ENCODE results near the gene SORCS2. TPM values are rescaled to one million over a fixed set of nuclear protein-coding genes. Genes with fewer than 3 reads are reported as not detected.

SORCS2 gene
- total and polyA plus RNA-seq, 2 of the 8 experiments (the other 6 are each of a cell fraction or from before 2014, with no cell fraction given), result 0.36 to 1.8 TPM

- TF ChIP-seq CHD7 (IDR thresholded peaks at IDR 0.05; ENCODE audit: insufficient replicate concordance, low read length), result no peak
- no peak for TF ChIP-seq KDM4A (IDR thresholded peaks at IDR 0.05; ENCODE audit: low read depth, low read length, severe bottlenecking)
- no peak for TF ChIP-seq NRF1 (IDR thresholded peaks at IDR 0.05; ENCODE audit: low read depth, low read length)
These were observed 353.9 kb downstream of the SORCS2 start (continued) for GRCh38 chr4:7546152-7546808.
